ENCODE results near the gene IVNS1ABP.

IVNS1ABP gene

GRCh38 chr1:185288435-185288834, 28.6 kb downstream of the IVNS1ABP start:
- in situ Hi-C loops (cut with MboI; ENCODE audit: low pct_unique_long_range_greater_than_20kb, low sequenced_read_pairs, unreplicated experiment): no loop called here
- DNase-seq (ENCODE audit: low spot score): no peak
- TF ChIP-seq CTCF (IDR thresholded peaks at IDR 0.05; ENCODE audit: extremely low read depth, insufficient read depth, missing control alignments): no peak

GRCh38 chr1:185287451-185287850, 29.6 kb downstream of the IVNS1ABP start:
- in situ Hi-C loops (cut with MboI; ENCODE audit: low pct_unique_long_range_greater_than_20kb, low sequenced_read_pairs, unreplicated experiment): no loop called here
- no peak for TF ChIP-seq CTCF (IDR thresholded peaks at IDR 0.05; ENCODE audit: extremely low read depth, insufficient read depth, missing control alignments)
- DNase-seq (ENCODE audit: low spot score): no peak

- in situ Hi-C loops (cut with MboI; ENCODE audit: low pct_unique_long_range_greater_than_20kb, low sequenced_read_pairs, unreplicated experiment): no loop called here
- DNase-seq (ENCODE audit: low spot score): no peak
- TF ChIP-seq CTCF (IDR thresholded peaks at IDR 0.05; ENCODE audit: extremely low read depth, insufficient read depth, missing control alignments): no peak
Measured at GRCh38 chr1:185284533-185285276, 32.3 kb downstream of the IVNS1ABP start.

- no peak for DNase-seq (ENCODE audit: low spot score)
- in situ Hi-C loops (cut with MboI; ENCODE audit: low pct_unique_long_range_greater_than_20kb, low sequenced_read_pairs, unreplicated experiment): no loop called here
Measured at GRCh38 chr1:185284116-185284515, 32.9 kb downstream of the IVNS1ABP start.

GRCh38 chr1:185281245-185281644, 35.8 kb downstream of the IVNS1ABP start:
- in situ Hi-C loops (cut with MboI; ENCODE audit: low pct_unique_long_range_greater_than_20kb, low sequenced_read_pairs, unreplicated experiment): no loop called here
- no peak for TF ChIP-seq CTCF (IDR thresholded peaks at IDR 0.05; ENCODE audit: extremely low read depth, insufficient read depth, missing control alignments)
- no peak for DNase-seq (ENCODE audit: low spot score)

More at GRCh38 chr1:185284116-185284515, 32.9 kb downstream of the IVNS1ABP start:
- TF ChIP-seq CTCF (IDR thresholded peaks at IDR 0.05; ENCODE audit: extremely low read depth, insufficient read depth, missing control alignments): no peak

- no peak for TF ChIP-seq CTCF (IDR thresholded peaks at IDR 0.05; ENCODE audit: extremely low read depth, insufficient read depth, missing control alignments)
- in situ Hi-C loops (cut with MboI; ENCODE audit: low pct_unique_long_range_greater_than_20kb, low sequenced_read_pairs, unreplicated experiment): no loop called here
- DNase-seq (ENCODE audit: low spot score): no peak
Measured at GRCh38 chr1:185280589-185280988, 36.5 kb downstream of the IVNS1ABP start.
